HepG2 (cell line): Measurements from ENCODE around the gene CARS2.

Experiments used
- EEA1 ChIP-seq: sonication (generic); formaldehyde crosslinking; IDR thresholded peaks from 2 replicates; pipeline ENCODE4 v1.5.1; 2020; ENCODE audit warnings: mild to moderate bottlenecking, missing genetic modification reagents, borderline replicate concordance
- IRF1 ChIP-seq: sonication (generic); formaldehyde crosslinking; IDR thresholded peaks from 2 replicates; pipeline ENCODE4 v1.4.0; 2020; ENCODE audit warnings: low read depth, mild to moderate bottlenecking, missing genetic modification reagents
- KLF11 ChIP-seq: IDR thresholded peaks from 2 replicates; pipeline ENCODE4 v1.6.1; 2016; ENCODE audit warnings: missing compliant biosample characterization
- REPIN1 ChIP-seq: sonication (generic); formaldehyde crosslinking; IDR thresholded peaks from 2 replicates; pipeline ENCODE4 v1.8.0; 2022; ENCODE audit warnings: missing genetic modification reagents, low read depth, mild to moderate bottlenecking, borderline replicate concordance
- RXRA ChIP-seq: sonication (generic); formaldehyde crosslinking; IDR thresholded peaks from 2 replicates; pipeline ENCODE4 v1.5.1; 2020; ENCODE audit warnings: missing genetic modification reagents
- SMARCC2 ChIP-seq: fragments of 450-650 bp; IDR thresholded peaks from 2 replicates; pipeline ENCODE4 v1.6.1; 2017; ENCODE audit warnings: antibody characterized with exemption, mild to moderate bottlenecking
- SP2 ChIP-seq: sonication (generic); formaldehyde crosslinking; IDR thresholded peaks from 2 replicates; pipeline ENCODE4 v1.5.1; 2020; ENCODE audit warnings: mild to moderate bottlenecking, missing genetic modification reagents
- SRF ChIP-seq: IDR thresholded peaks from 2 replicates; pipeline ENCODE4 v1.6.1; 2011; ENCODE audit warnings: mild to moderate bottlenecking, low read depth, low read length, moderate library complexity
- SYNCRIP ChIP-seq: fragments of 200-400 bp; formaldehyde crosslinking; IDR thresholded peaks from 2 replicates; pipeline ENCODE4 v1.6.1; 2018; ENCODE audit warnings: mild to moderate bottlenecking, low read depth, low read length; ENCODE audit not compliant: insufficient read depth
- ZBTB21 ChIP-seq: sonication (generic); formaldehyde crosslinking; IDR thresholded peaks from 2 replicates; pipeline ENCODE4 v1.4.0; 2020; ENCODE audit warnings: missing genetic modification reagents
- ZNF24 ChIP-seq: fragments of 450-650 bp; IDR thresholded peaks from 2 replicates; pipeline ENCODE4 v1.6.1; 2017; ENCODE audit warnings: antibody characterized with exemption, mild to moderate bottlenecking
- ZNF407 ChIP-seq: sonication (generic); formaldehyde crosslinking; IDR thresholded peaks from one replicate; pipeline ENCODE4 v1.5.1; 2020; ENCODE audit warnings: mild to moderate bottlenecking, missing genetic modification reagents; ENCODE audit errors: not compliant biosample characterization
- ZNF883 ChIP-seq: sonication (generic); formaldehyde crosslinking; IDR thresholded peaks from 2 replicates; pipeline ENCODE4 v1.5.1; 2020; ENCODE audit warnings: mild to moderate bottlenecking, missing genetic modification reagents; ENCODE audit errors: not compliant biosample characterization

GRCh38 chr13:110706570-110707372, 855 bp upstream of the CARS2 start:
- TF ChIP-seq RXRA (CRISPR knock-in tag) (no peak), ZBTB21 (CRISPR knock-in tag) (no peak), SYNCRIP (no peak), KLF11 (CRISPR knock-in tag) (no peak), EEA1 (CRISPR knock-in tag) (no peak), ZNF24 (no peak), SMARCC2 (no peak), ZNF407 (CRISPR knock-in tag) (no peak), SP2 (no peak), SRF (no peak), ZNF883 (CRISPR knock-in tag) (no peak), REPIN1 (no peak), IRF1 (CRISPR knock-in tag) (no peak)
